H1 (cell line): ENCODE results near the gene CDKL4.

Experiments used
- BCL11A ChIP-seq, 2 experiments: IDR thresholded peaks; one replicate each; pipeline ENCODE4 v1.6.1; 2011; ENCODE audit warnings: low read depth in 2 of 2, low read length in 2 of 2, mild to moderate bottlenecking in 2 of 2
- CHD1 ChIP-seq: IDR thresholded peaks from 2 replicates; pipeline ENCODE4 v1.6.1; 2012; ENCODE audit warnings: low read depth, low read length, improper control_type of control experiment
- CTCF ChIP-seq, 3 experiments: IDR thresholded peaks; 1 replicate in 2 of 3; 2 replicates in 1 of 3; pipeline versions ENCODE4 v1.5.1 to v1.6.1; 2011; ENCODE audit warnings: low read length in 3 of 3, mild to moderate bottlenecking in 3 of 3, inconsistent platforms in 2 of 3, low read depth in 1 of 3, moderate library complexity in 1 of 3; ENCODE audit not compliant: insufficient read depth in 1 of 3; ENCODE audit errors: control extremely low read depth in 1 of 3
- EP300 ChIP-seq, 2 experiments: IDR thresholded peaks; 1 replicate in 1 of 2; 2 replicates in 1 of 2; pipeline ENCODE4 v1.6.1; 2011 to 2012; ENCODE audit warnings: low read depth in 2 of 2, low read length in 2 of 2, mild to moderate bottlenecking in 2 of 2, borderline replicate concordance in 1 of 2, inconsistent platforms in 1 of 2, moderate library complexity in 1 of 2
- EZH2 ChIP-seq: fragments of 200-600 bp; sonication (generic); IDR thresholded peaks from 2 replicates; pipeline ENCODE4 v1.7.1; 2012; ENCODE audit warnings: low read depth, mild to moderate bottlenecking, moderate library complexity, low read length, inconsistent platforms; ENCODE audit not compliant: severe bottlenecking
- FOSL1 ChIP-seq: IDR thresholded peaks from 2 replicates; pipeline ENCODE4 v1.6.1; 2011; ENCODE audit warnings: mild to moderate bottlenecking, low read depth, low read length, moderate library complexity; ENCODE audit not compliant: insufficient read depth
- KDM5A ChIP-seq: fragments of 200-600 bp; IDR thresholded peaks from 2 replicates; pipeline ENCODE4 v1.7.1; 2012; ENCODE audit warnings: mild to moderate bottlenecking, low read length, inconsistent platforms, mixed read lengths
- POLR2A ChIP-seq, 2 experiments: IDR thresholded peaks; 1 replicate in 1 of 2; 2 replicates in 1 of 2; pipeline ENCODE4 v1.6.1; 2011; ENCODE audit warnings: low read depth in 2 of 2, low read length in 2 of 2, mild to moderate bottlenecking in 2 of 2; ENCODE audit errors: control extremely low read depth in 1 of 2
- RNF2 ChIP-seq: fragments of 200-900, 300-1000 bp; sonication (generic); IDR thresholded peaks from 2 replicates; pipeline ENCODE4 v1.7.1; 2016; ENCODE audit warnings: borderline replicate concordance, low read depth, mild to moderate bottlenecking, antibody characterized with exemption, low read length; ENCODE audit not compliant: poor library complexity, severe bottlenecking; ENCODE audit errors: missing control alignments
- TAF1 ChIP-seq: IDR thresholded peaks from 2 replicates; pipeline ENCODE4 v1.6.1; 2011; ENCODE audit warnings: mild to moderate bottlenecking, low read depth, low read length
- USF2 ChIP-seq: IDR thresholded peaks from 2 replicates; pipeline ENCODE4 v1.6.1; 2011; ENCODE audit warnings: low read length, improper control_type of control experiment
- YY1 ChIP-seq: IDR thresholded peaks from 2 replicates; pipeline ENCODE4 v1.6.1; 2011; ENCODE audit warnings: low read depth, mild to moderate bottlenecking, low read length

- no peak for TF ChIP-seq KDM5A
- no peak for TF ChIP-seq BCL11A (IDR thresholded peaks at IDR 0.05; ENCODE audit: low read depth in 2 of 2, low read length in 2 of 2)
- no peak for TF ChIP-seq FOSL1
- TF ChIP-seq CTCF (IDR thresholded peaks at IDR 0.05; ENCODE audit: control extremely low read depth in 1 of 3, insufficient read depth in 1 of 3, low read depth in 1 of 3, low read length in 3 of 3), result no peak
- TF ChIP-seq EZH2, result no peak
- TF ChIP-seq EP300 (IDR thresholded peaks at IDR 0.05; ENCODE audit: borderline replicate concordance in 1 of 2, low read depth in 2 of 2, low read length in 2 of 2), result no peak
- no peak for TF ChIP-seq TAF1
- no peak for TF ChIP-seq RNF2
- TF ChIP-seq USF2, result no peak
- TF ChIP-seq YY1, result no peak
- TF ChIP-seq CHD1, result no peak
- no peak for TF ChIP-seq POLR2A (IDR thresholded peaks at IDR 0.05; ENCODE audit: control extremely low read depth in 1 of 2, low read depth in 2 of 2, low read length in 2 of 2)
Measured at GRCh38 chr2:39156846-39157245, 86.9 kb downstream of the CDKL4 start.
